ENCODE measurements around the gene VPS9D1.
A peak's percentile ranks its signal among the peaks of the same experiment; 100 is the strongest.

VPS9D1 gene, protein sequence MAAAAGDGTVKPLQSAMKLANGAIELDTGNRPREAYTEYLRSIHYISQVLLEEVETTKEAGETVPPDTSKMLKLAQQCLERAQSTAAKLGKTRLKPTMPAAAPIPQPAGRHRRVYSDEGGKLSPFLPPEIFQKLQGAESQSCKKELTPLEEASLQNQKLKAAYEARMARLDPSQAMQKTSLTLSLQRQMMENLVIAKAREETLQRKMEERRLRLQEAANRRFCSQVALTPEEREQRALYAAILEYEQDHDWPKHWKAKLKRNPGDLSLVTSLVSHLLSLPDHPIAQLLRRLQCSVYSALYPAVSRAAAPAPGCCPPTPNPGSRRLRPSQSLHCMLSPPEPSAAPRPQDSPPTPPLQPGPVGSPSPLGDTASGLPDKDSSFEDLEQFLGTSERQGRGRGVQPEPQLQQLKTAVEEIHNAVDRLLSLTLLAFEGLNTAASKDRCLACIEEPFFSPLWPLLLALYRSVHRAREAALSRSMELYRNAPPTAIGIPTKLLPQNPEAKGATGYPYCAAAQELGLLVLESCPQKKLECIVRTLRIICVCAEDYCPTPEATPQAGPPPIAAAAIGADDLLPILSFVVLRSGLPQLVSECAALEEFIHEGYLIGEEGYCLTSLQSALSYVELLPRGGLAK

GRCh38 chr16:89720813-89721545 lies at the start of gene VPS9D1, which contains the start of gene ZNF276:
TSS of gene VPS9D1 (minus strand) at chr16:89720898. CDS start at chr16:89720861, 37 bp downstream.
TSS of gene ZNF276 (plus strand) at chr16:89721537. CDS start at chr16:89721641, 104 bp downstream.
- peak; percentile 91 for DNase-seq

DNA sequence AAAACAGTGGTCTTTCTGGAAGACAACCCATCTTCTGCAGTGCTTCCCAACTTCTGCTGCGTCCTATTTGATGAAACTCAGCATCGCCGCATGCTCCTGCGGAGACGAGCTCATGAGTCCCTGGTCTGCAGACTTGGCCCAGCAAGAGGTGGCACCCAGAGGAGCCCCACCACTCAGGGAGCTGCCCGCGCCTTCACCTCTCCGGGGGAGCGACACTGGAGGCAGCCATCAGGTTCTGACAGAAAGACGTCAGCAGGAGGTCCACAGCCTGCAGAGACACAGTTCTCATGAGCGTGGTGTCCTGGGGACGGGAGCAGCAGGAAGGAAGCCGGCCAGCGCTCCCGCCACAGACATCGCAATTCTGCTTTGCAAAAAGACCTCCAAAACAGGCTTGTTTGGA lies 49.7 kb upstream of the VPS9D1 start:
- no peak for DNase-seq

- DNase-seq, result no peak
These were observed 44.7 kb upstream of the VPS9D1 start for GRCh38 chr16:89765292-89765830.

DNA sequence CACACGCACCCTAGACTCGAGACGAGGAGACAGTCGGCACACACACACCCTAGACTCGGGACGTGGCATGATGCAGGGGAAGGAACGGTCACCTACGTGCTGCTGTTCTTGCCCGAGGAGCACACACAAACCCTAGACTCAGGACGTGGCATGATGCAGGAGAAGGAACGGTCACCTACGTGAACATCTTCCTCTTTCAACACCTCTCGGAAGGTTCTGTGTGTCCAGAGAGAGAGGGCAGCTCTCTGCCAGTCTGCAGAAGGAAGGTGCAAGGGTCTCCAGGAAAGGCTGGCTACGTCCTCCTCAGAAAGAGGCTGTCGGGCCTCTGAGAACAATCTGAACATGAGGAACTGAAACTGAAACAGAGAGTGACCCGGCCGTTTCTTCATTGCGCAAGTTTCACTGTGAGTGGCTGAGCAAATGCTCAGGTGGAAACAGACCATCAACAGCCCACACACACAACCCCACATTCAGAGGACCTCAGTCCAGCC lies 44.1 kb upstream of the VPS9D1 start:
- DNase-seq, result peak; percentile 55

GRCh38 chr16:89761304-89761922 lies 40.7 kb upstream of the VPS9D1 start:
- peak; percentile 43 for DNase-seq

- DNase-seq, result peak; percentile 33
These were observed 39.1 kb upstream of the VPS9D1 start for GRCh38 chr16:89759746-89760340.

GRCh38 chr16:89749637-89750036 lies 28.9 kb upstream of the VPS9D1 start:
- no peak for DNase-seq

DNA sequence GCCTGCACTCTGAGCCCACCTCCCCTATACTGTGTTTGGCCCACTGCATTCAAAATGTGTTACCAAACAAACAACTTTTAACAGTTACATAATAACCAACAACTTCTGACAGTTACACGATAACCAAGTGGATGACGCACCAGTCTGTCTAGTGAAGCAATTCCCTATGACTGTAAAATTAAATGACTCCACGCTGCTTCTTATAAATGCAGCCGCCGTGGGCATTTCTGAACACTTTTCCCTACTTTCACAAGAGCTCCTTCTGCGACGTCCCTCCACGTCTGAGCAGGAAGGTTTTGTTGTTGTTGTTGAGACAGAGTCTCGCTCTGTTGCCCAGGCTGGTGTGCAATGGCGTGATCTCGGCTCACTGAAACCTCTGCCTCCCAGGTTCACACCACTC lies 28.2 kb upstream of the VPS9D1 start:
- DNase-seq, result no peak

- DNase-seq, result no peak
These were observed 27.4 kb upstream of the VPS9D1 start for GRCh38 chr16:89748076-89748475.

DNA sequence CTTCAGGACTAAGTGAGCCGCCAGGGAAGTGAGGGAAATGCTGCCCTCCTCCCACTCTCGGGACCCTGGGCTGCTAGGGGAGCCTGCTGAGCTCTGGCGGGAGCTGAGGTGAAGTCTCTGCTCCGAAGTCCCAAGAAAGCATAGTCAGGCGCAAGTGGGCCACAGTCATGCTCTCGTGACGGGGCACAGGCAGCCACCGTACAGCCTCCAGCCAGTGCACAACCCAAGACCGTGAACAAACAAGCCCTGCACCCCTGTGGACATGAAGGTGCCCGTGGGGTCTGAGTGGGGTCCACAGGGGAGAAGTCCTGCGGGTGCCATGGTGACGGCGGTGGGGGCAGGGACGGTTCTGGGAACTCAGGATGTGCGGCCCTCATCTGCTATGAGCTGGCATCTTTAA lies 25.3 kb upstream of the VPS9D1 start:
- DNase-seq, result no peak

DNA sequence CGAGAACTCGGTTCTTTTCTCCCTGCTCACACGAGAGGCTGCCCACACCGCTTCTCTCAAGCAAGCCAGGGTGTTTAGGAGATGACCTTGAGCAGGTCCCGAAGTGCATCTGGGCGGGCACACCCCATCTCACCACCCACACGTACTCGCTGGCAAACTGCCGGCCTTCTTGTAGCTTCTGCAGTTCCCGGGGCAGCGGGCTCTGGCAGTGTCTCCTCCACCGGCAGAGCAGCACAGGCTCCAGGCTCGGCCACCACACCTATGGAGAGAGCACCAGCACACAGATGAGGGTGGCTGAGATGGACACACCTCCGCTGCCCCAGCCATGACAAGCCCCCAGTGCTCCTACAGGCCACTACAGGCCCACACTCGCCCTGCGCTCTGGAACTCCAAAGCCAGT lies 24.1 kb upstream of the VPS9D1 start:
- DNase-seq, result no peak

- DNase-seq, result no peak
These were observed 22.2 kb upstream of the VPS9D1 start for GRCh38 chr16:89742948-89743347.

GRCh38 chr16:89741342-89742014 lies 20.8 kb upstream of the VPS9D1 start:
- DNase-seq, result no peak

DNA sequence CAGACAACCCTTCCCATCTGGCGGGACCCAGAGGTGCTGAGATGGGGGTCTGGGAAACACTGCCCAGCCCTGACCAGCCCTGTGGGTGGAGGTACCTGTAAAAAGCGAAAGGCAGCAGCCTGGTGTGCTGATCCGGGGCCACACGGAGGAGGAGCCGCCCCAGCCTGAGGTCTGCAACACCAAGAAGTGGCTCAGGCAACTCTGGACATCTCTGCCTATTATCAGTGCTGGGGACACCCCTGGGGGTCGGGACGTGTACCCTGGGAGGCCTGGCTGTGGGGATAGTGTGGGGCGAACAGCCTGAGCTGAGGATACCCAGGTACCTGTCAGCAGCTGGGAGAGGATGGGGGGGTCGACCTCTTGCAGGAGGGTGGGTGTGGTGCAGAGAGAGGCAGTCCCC lies 18.7 kb upstream of the VPS9D1 start:
- no peak for DNase-seq

DNA sequence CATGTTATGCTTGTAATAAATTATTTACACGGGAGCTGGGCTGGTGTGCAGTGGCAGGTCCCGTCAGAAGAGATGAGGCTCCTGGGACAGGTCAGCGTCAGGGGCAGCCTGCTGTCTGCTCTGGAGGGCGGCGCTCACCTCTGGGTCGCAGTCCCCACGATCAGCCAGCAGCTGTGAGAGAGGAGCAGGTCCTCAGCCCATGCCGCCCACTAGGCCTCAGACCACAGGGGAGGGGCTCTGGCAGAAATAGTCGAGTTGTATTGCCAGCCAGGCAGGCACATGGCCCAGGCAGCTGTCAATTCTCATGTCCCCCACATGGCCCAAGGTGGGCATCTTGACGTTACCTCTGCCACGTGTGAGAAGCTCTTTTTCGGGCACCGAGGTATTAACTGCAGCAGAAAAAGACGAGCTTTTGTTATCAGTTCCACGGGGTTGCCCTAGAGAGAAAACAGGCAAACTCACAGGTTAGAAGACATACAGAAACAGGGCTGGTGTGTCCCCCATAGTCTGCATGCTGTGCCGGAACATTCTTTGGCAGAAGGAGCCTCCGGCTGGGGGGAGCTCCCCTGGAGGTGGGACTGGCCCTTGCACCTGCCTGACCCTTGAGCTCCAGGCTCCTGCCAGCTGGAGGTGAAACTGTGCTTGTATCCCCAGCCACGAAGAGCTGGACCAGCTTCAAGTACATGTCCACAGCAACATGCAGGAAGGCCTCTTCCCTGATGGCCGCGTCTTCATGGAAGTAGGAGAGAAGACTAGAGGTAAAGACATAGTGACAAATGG lies 18.0 kb upstream of the VPS9D1 start:
- no peak for DNase-seq

DNA sequence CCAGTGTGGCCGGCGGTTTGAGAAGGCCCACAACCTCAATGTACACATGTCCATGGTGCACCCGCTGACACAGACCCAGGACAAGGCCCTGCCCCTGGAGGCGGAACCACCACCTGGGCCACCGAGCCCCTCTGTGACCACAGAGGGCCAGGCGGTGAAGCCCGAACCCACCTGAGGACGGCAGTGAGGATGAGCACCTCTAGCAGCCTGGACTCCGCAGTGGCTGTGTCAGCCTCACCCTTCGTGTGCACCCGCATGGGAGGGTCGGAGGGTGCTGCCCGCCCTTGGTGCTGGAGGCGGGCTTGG lies 17.3 kb upstream of the VPS9D1 start:
- DNase-seq, result no peak

DNA sequence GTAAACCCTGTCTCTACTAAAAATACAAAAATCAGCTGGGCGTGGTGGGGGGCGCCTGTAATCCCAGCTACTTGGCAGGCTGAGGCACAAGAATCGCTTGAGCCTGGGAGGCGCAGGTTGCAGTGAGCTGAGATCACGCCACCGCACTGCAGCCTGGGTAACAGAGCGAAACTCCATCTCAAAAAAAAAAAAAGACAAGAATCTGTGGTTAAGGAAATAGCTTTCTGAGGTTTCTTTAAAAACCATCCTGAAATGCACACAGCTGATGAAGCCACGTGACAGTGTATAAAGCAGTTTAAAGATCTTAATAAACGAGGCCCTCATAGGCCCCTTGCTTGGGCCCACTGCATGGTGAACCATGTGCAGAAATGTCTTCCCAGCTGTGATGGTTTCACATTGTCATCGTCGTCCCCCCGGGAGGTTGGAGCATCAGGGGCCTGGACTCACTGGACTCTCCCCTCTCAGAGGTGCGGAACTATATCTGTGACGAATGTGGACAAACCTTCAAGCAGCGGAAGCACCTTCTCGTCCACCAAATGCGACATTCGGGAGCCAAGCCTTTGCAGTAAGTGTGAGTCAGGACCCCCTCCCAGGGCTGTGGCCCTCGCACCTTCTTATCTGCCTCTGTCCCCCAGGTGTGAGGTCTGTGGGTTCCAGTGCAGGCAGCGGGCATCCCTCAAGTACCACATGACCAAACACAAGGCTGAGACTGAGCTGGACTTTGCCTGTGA lies 16.8 kb upstream of the VPS9D1 start:
- peak; percentile 61 for DNase-seq

- DNase-seq, result no peak
These were observed 15.9 kb upstream of the VPS9D1 start for GRCh38 chr16:89736554-89736953.

DNA sequence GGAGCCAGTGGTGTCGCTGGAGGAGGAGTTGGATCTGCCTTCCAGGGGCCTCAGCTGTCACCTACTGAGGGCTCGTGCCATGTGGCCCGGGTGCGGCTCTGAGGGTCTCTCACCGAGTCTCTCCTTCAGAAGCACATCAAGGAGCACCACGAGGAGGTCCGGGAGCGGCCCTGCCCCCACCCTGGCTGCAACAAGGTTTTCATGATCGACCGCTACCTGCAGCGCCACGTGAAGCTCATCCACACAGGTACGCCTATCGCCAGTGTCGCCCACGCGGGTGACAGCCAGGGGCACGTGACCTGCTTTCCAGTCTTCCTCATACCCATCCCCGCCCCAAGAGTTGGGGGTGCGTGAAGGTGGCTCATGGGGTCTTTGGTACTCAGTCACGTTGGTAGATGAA lies 13.1 kb upstream of the VPS9D1 start:
- no peak for DNase-seq

- DNase-seq, result no peak
These were observed 12.6 kb upstream of the VPS9D1 start for GRCh38 chr16:89733322-89733721.

GRCh38 chr16:89732918-89733242 lies 12.2 kb upstream of the VPS9D1 start:
- DNase-seq, result no peak

Data from CD4-positive, alpha-beta T cell treated with Interleukin-6 for 4 hours (primary cell).